CD4-positive, alpha-beta T cell (primary cell): ENCODE measurements around the gene RELL2. TPM values are rescaled to one million over a fixed set of nuclear protein-coding genes. Genes with fewer than 3 reads are reported as not detected.

Experiments
- ATAC-seq: fragments of 200-7000 bp; cut with Tn5 transposase; one replicate; pipeline ENCODE4 v1.10.0; 2022; ENCODE audit warnings: mild to moderate bottlenecking; ENCODE audit not compliant: poor library complexity
- CTCF ChIA-PET: fragments of 350-600 bp; sonication (Branson Sonifier 250); formaldehyde crosslinking; loops from one replicate; lab custom pipeline; 2021; ENCODE audit warnings: antibody characterized with exemption, inconsistent platforms; lab: Charles Lee
- POLR2A ChIA-PET: fragments of 350-600 bp; sonication (Branson Sonifier 250); formaldehyde crosslinking; loops from one replicate; lab custom pipeline; 2021; ENCODE audit warnings: antibody characterized with exemption, inconsistent platforms; lab: Charles Lee
- DNase-seq, 14 experiments: peaks; one replicate each; pipeline ENCODE4 v3.0.0-alpha.2; 2013 to 2020; ENCODE audit warnings: mixed read lengths in 2 of 14
- H3K27ac ChIP-seq, 2 donors: one replicate each; pipeline versions ENCODE4 v1.5.1 to v1.7.0; 2013; ENCODE audit warnings: low read length in 2 of 2, low read depth in 1 of 2, mild to moderate bottlenecking in 1 of 2
- H3K27me3 ChIP-seq, 2 experiments: 1 replicate in 1 of 2; 2 replicates in 1 of 2; pipeline versions ENCODE4 v1.6.1 to v1.7.0; 2013; ENCODE audit warnings: low read length in 2 of 2, control low read depth in 1 of 2, mild to moderate bottlenecking in 1 of 2, moderate library complexity in 1 of 2; ENCODE audit not compliant: insufficient read depth in 2 of 2, control insufficient read depth in 1 of 2
- H3K36me3 ChIP-seq: one replicate; pipeline ENCODE4 v1.6.1; 2013; ENCODE audit warnings: low read length, control low read depth; ENCODE audit not compliant: insufficient read depth
- H3K4me1 ChIP-seq: one replicate; pipeline ENCODE4 v1.6.1; 2013; ENCODE audit warnings: low read length, control low read depth; ENCODE audit not compliant: insufficient read depth
- H3K4me3 ChIP-seq: one replicate; pipeline ENCODE4 v1.5.1; 2013; ENCODE audit warnings: mild to moderate bottlenecking, low read length, moderate library complexity
- H3K9me3 ChIP-seq, 2 experiments: 1 replicate in 1 of 2; 2 replicates in 1 of 2; pipeline versions ENCODE4 v1.6.1 to v1.7.0; 2013; ENCODE audit warnings: low read length in 2 of 2, mild to moderate bottlenecking in 2 of 2, control low read depth in 1 of 2, moderate library complexity in 1 of 2; ENCODE audit not compliant: control insufficient read depth in 1 of 2, insufficient read depth in 1 of 2
- H3K27ac Mint-ChIP-seq: one replicate; pipeline ENCODE4 v1.8.0; 2020; ENCODE audit warnings: mixed read lengths
- H3K27me3 Mint-ChIP-seq: one replicate; pipeline ENCODE4 v1.8.0; 2021; ENCODE audit warnings: mixed read lengths
- H3K36me3 Mint-ChIP-seq: one replicate; pipeline ENCODE4 v1.8.0; 2021; ENCODE audit warnings: low read depth, mixed read lengths
- H3K4me1 Mint-ChIP-seq: one replicate; pipeline ENCODE4 v1.8.0; 2021; ENCODE audit warnings: low read depth, mixed read lengths
- H3K4me3 Mint-ChIP-seq: one replicate; pipeline ENCODE4 v1.8.0; 2020; ENCODE audit warnings: mild to moderate bottlenecking, mixed read lengths
- H3K9me3 Mint-ChIP-seq: one replicate; pipeline ENCODE4 v1.8.0; 2020; ENCODE audit warnings: mixed read lengths
- intact Hi-C, 2 experiments: fragments of 100-400 bp; cut with DNase I in 1 of 2; cut with micrococcal nuclease in 1 of 2; formaldehyde crosslinking; loops; one replicate each; pipeline versions ENCODE4 v1.15.1 to v1.9.0; 2023 to 2025; cut with DNase I, micrococcal nuclease
- total RNA-seq, 174 experiments: library from RNA in 2 of 174; stranded (reverse) in 2 of 174; gene quantifications; one replicate each; pipeline ENCODE4 v1.2.3 and lab custom pipeline; 2021 to 2026
- TF ChIP-seq, protein P1 (sequence below): fragments of 200-600 bp; IDR thresholded peaks from one replicate; pipeline ENCODE4 v1.8.0; 2022; ENCODE audit warnings: antibody characterized with exemption, mild to moderate bottlenecking

The RELL2 gene
- total RNA-seq, 2 experiments from 2014 or later = 10.9 to 11.4 TPM

DNA sequence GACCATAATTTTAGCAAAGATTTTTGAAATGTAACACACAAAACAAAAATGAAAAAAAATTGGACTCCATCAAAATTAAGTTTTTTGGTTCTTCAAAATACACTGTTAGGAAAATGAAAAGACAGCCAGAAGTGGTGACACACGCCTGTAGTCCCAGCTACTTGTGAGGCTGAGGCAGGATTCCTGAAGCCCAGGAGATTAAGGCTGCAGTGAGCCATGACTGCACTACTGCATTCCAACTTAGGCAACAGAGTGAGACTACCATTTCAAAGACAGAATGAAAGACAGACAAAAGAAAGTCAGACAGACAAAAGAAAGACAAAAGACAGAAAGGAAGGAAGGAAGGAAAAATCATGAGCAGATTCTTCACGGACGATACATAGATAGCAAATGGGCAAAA lies 25.5 kb upstream of the RELL2 start:
- POLR2A ChIA-PET = no interaction called here

DNA sequence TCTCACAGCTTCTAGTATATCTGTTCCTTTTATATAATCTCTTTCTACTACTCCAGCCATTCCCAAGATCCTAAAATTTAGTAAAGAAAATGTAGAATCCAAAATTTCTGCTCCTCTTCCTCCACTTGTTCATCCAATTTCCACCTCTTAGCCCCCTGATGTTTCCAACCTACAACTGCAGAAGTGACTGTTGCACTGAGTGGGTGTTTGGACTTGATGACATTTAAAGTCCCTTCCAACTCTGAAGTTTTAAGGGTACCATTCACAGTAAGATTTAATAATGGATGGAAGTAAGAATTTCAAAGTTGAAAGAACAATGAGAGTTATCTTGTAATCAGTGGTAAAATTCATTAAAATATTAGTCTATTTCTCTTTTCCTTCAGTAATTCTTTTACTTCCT lies 23.5 kb upstream of the RELL2 start:
- intact Hi-C loops = no loop called here

More for the DNA sequence above, 25.5 kb upstream of the RELL2 start:
- H3K27me3 ChIP-seq = no peaks in the 10 kb centered on the region
- H3K9me3 ChIP-seq = no peaks in the 10 kb centered on the region
- no peak for ATAC-seq
- intact Hi-C loops = no loop called here
- H3K4me1 ChIP-seq = peaks cover 57% of the 10 kb centered on the region
- CTCF ChIA-PET = no interaction called here
- peak overlapping the region; percentile 42 for H3K4me3 Mint-ChIP-seq
- H3K4me1 Mint-ChIP-seq = peaks cover 86% of the 10 kb centered on the region
- TF ChIP-seq, protein P1, sequence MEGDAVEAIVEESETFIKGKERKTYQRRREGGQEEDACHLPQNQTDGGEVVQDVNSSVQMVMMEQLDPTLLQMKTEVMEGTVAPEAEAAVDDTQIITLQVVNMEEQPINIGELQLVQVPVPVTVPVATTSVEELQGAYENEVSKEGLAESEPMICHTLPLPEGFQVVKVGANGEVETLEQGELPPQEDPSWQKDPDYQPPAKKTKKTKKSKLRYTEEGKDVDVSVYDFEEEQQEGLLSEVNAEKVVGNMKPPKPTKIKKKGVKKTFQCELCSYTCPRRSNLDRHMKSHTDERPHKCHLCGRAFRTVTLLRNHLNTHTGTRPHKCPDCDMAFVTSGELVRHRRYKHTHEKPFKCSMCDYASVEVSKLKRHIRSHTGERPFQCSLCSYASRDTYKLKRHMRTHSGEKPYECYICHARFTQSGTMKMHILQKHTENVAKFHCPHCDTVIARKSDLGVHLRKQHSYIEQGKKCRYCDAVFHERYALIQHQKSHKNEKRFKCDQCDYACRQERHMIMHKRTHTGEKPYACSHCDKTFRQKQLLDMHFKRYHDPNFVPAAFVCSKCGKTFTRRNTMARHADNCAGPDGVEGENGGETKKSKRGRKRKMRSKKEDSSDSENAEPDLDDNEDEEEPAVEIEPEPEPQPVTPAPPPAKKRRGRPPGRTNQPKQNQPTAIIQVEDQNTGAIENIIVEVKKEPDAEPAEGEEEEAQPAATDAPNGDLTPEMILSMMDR = no peak
- peak overlapping the region; percentile 91 for H3K27ac Mint-ChIP-seq
- no peak overlapping the region for H3K27ac ChIP-seq
- no peak for DNase-seq
- H3K27me3 Mint-ChIP-seq = no peaks in the 10 kb centered on the region
- H3K4me3 ChIP-seq = no peak overlapping the region
- H3K36me3 ChIP-seq = peaks cover 17% of the 10 kb centered on the region
- H3K36me3 Mint-ChIP-seq = peaks cover 37% of the 10 kb centered on the region
- H3K9me3 Mint-ChIP-seq = no peaks in the 10 kb centered on the region

DNA sequence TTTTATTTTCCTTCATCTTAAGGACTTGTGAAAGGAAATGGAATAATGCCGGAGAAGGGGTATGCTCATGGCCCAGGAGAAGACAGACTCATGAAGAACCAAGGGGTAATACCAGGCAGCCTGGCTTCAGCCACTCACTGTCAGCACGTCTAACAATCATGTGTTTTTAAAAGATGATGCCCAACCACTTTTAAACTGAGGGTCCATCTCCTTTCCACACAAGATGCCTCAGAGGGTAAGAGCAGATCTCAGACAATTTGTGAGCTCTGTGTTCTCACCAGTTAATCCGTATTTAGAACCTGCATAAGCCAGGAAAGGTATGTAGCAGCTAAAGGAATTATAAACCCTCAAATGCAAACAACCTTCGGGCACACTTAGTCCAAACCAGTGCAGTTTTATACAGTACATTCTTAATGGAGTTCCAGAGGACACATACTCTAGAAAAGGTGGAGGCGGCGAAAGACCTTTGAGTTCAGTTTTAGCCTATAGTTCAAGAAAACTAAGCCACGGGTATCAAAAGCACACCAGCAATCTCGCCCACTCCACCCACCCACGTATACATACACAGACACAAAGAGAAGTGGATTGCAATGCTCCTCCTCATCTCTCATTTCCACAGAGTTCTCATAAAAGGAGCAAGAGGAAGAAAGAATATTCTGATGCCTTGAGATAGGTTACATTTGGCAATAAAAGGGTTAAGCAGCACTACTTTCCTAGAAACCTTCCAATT lies 20.6 kb upstream of the RELL2 start:
- no peak for ATAC-seq
- H3K4me1 Mint-ChIP-seq = peaks cover 72% of the 10 kb centered on the region
- POLR2A ChIA-PET = interaction anchor here (1.5 to 8.2 kb wide), 6 partner anchors 9 to 35 kb away, joined by 4 to 191 read pairs (median 61); partner anchors contain the start of genes HDAC3 and RELL2

More for the DNA sequence above, 23.5 kb upstream of the RELL2 start:
- Mint-ChIP-seq H3K4me1 (peaks cover 88% of the 10 kb centered on the region), H3K4me3 (peak overlapping the region; percentile 53), H3K27me3 (no peaks in the 10 kb centered on the region), H3K9me3 (no peaks in the 10 kb centered on the region), H3K27ac (peak overlapping the region; percentile 80), H3K36me3 (peaks cover 54% of the 10 kb centered on the region)
- Histone ChIP-seq H3K4me3 (no peak overlapping the region), H3K4me1 (peaks cover 45% of the 10 kb centered on the region), H3K36me3 (peaks cover 17% of the 10 kb centered on the region), H3K27me3 (no peaks in the 10 kb centered on the region), H3K27ac (no peak overlapping the region), H3K9me3 (no peaks in the 10 kb centered on the region)
- CTCF ChIA-PET = interaction anchor here (1.3 to 2.9 kb wide), 2 partner anchors 21 to 46 kb away, joined by 4 to 29 read pairs; no protein-coding TSS in a partner anchor
- DNase-seq (no peak), ATAC-seq (no peak)
- POLR2A ChIA-PET = interaction anchor here (1.1 to 8.2 kb wide), 4 partner anchors 8 to 24 kb away, joined by 4 to 191 read pairs (median 8); partner anchors contain the start of genes HDAC3 and RELL2
- TF ChIP-seq, protein P1 = no peak

More for the DNA sequence above, 20.6 kb upstream of the RELL2 start:
- Mint-ChIP-seq H3K4me3 (peak overlapping the region; percentile 98), H3K9me3 (no peaks in the 10 kb centered on the region), H3K36me3 (peaks cover 62% of the 10 kb centered on the region), H3K27ac (peak overlapping the region; percentile 92), H3K27me3 (no peaks in the 10 kb centered on the region)
- DNase-seq = no peak
- no peaks in the 10 kb centered on the region for H3K9me3 ChIP-seq
- TF ChIP-seq, protein P1 = no peak
- H3K27me3 ChIP-seq = no peaks in the 10 kb centered on the region
- CTCF ChIA-PET = interaction anchor here (0.7 to 5.5 kb wide), 7 partner anchors 9 to 296 kb away, joined by 4 to 281 read pairs (median 10); no protein-coding TSS in a partner anchor
- peak overlapping the region; percentile 96 for H3K4me3 ChIP-seq
- intact Hi-C loops = loop anchor here in 1 of 2 experiments (2.0 kb wide), 1 partner anchor 17 kb away; no protein-coding TSS in a partner anchor
- peaks cover 28% of the 10 kb centered on the region for H3K4me1 ChIP-seq
- peaks cover 34% of the 10 kb centered on the region for H3K36me3 ChIP-seq
- peak overlapping the region in 1 of 2 donors; percentile 0 for H3K27ac ChIP-seq
